D721Med (cell line): Measurements from ENCODE around the gene CES2.

Experiments used
- DNase-seq: peaks from one replicate; pipeline ENCODE4 v3.0.0; 2011; ENCODE audit warnings: low spot score; ENCODE audit not compliant: insufficient read length
- FAIRE-seq: peaks from 2 replicates; lab custom pipeline; 2011; peaks lifted over from hg19 to GRCh38; lab: Jason Lieb, UNC
- TF ChIP-seq, protein P1 (sequence below): IDR thresholded peaks from 2 replicates; pipeline ENCODE4 v1.5.1; 2012; ENCODE audit warnings: mild to moderate bottlenecking, control low read depth; ENCODE audit not compliant: insufficient read depth; ENCODE audit errors: missing control alignments

Gene CES2

DNA sequence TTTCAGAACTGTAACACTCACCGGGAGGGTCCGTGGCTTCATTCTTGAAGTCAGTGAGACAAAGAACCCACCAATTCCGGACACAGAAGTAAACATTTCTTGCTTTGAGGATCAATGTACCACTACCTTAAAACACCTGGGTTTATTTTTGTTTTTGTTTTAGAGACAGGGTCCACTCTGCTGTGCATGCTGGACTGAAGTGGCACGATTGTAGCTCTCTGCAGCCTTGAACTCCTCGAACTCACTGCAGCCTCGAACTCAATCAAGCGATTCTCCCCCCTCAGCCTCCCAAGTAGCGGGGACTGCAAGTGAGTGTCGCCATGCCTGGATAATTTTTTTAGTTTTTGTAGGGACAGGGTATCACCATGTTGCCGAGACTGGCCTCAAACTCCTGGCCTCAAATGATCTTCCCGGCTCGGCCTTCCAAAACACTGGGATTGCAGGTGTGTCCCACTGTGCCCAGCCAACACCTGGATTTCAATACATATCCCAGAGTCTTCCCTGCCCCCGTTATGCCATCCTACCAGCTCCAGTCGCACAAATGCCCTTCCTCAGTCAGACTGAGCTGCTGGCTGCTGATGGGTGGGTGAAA is 40.1 kb downstream of the CES2 start:
- DNase-seq = no peak
- TF ChIP-seq, protein P1, sequence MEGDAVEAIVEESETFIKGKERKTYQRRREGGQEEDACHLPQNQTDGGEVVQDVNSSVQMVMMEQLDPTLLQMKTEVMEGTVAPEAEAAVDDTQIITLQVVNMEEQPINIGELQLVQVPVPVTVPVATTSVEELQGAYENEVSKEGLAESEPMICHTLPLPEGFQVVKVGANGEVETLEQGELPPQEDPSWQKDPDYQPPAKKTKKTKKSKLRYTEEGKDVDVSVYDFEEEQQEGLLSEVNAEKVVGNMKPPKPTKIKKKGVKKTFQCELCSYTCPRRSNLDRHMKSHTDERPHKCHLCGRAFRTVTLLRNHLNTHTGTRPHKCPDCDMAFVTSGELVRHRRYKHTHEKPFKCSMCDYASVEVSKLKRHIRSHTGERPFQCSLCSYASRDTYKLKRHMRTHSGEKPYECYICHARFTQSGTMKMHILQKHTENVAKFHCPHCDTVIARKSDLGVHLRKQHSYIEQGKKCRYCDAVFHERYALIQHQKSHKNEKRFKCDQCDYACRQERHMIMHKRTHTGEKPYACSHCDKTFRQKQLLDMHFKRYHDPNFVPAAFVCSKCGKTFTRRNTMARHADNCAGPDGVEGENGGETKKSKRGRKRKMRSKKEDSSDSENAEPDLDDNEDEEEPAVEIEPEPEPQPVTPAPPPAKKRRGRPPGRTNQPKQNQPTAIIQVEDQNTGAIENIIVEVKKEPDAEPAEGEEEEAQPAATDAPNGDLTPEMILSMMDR = no peak
- no peak for FAIRE-seq

DNA sequence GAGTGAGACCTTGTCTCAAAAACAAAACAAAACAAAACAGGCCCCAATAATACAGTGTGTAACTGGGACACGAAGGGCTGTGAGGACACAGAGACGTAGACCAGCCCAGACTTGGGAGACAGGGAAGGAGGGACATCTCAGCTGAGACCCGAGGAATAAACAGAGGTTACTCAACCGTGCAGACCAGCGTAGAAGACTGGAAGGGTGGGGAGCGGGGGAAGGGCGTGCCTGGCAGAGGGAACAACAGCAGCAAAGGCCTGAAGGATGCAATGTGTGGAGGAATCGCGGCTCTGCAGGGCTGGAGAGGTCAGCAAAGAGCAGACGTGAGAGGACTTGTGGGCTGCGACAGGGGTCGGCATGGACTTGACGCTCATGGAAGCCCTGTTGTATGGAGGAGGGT is 41.4 kb downstream of the CES2 start:
- no peak for DNase-seq
- no peak for FAIRE-seq
- TF ChIP-seq, protein P1 = no peak

DNA sequence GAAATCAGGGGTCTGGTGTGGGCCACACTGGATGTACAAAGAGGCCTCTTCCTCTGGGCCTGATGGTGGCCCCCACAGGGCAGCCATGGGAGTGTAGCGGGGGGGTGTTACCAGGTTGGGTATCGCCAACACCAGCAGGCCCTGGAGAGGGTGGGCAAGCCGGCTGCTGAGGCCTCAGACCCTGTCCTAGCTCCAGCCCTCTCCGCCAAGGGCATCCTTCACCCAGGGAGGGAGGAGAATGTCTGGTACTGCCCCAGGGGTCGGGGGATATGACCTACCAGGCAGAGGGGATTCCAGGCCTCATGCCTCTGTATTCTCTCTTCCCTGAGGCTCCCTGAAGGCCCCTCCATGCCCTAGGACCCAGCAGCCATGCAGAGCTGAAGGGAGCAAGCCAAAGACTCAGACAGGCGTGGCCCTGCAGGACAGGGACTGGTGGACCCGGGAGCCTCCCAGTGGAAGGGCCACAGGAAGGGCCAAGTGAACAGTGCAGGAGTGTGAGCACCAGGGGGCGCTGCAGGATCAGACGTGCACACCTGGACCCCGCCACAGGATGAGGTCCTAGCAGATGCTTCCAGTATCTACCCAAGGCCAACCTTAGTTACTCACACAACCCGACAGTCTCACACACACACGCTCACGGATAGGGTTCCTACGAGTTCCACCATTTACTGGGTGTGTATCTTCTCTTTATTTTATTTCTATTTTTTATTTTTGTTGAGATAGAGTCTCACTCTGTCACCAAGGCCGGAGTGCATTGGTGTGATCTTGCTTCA is 42.2 kb downstream of the CES2 start:
- no peak for FAIRE-seq
- DNase-seq = peak; percentile 61
- TF ChIP-seq, protein P1 = peak; percentile 93

DNA sequence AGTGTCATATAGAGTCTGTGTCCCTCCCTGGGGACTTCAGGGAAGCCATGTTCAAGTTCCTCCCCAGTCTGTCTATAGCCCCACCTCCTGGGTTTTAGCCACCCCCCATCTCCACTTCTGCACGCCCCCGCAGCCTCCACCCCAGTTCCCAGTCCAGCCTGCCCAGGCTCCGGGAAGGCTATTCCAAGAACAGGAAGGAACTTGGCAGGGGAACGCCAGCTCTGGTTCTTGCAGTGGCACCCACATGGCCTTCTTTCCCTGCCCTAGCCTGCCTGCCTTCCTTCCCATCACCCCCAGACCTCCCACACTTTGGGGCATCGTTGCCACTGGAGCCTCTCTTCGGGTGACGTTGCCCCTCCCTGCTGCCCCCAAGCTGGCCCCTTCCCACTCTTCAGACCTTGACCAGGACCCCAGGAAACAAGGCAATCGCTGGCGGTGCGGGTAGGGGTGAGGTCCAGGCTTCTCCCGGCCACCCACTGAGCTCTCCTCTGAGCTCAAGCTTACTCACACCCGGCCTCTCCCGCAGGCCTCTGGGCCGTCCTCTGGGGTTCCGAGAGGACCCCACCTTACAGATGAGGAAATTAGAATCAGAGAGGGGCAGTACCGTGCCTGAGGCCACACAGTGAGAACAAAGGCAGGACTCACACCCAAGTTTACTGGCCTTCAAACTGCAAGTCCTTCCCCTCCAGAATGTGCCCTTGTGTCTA is 43.8 kb downstream of the CES2 start:
- TF ChIP-seq, protein P1 = no peak
- no peak for FAIRE-seq
- DNase-seq = no peak

DNA sequence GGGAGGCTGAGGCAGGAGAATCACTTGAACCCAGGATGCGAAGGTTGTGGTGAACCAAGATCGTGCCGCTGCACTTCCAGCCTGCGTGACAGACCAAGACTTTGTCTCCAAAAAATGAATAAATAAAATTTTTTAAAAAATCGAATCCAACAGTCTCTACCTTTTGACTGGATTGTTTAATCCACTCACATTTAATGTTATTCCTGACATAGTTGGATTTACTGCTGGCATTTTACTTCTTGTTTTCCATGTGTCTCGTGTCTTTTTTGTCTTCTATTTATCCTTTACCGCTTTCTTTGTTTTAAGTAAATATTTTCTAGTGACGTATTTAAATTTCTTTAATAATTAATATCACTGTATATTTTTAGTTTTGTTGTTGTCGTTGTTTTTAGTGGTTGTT is 47.7 kb downstream of the CES2 start:
- TF ChIP-seq, protein P1 = no peak
- FAIRE-seq (no peak), DNase-seq (no peak)

DNA sequence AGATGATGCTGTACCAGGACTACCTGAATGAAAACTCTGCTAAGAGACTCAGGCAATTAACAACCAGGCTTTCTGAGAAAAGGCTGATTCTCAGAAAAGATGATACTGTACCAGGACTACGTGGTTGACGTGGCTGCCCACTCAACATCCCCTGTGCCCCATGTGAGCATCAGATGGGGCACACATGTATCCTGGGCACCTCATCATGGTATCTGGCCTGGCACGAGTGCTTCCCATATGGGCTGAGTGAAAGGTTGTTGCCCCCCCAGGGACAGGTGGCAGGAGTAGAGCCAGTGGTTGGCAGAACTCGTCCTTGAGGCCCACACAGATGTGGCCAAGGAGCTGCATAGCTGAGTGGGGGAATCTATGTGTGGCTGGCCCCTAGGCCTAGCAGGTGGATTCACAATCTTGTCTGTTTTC is 49.6 kb downstream of the CES2 start:
- TF ChIP-seq, protein P1 = no peak
- no peak for FAIRE-seq
- no peak for DNase-seq
